ENCODE data around the gene SP4.

- no peak for TF ChIP-seq CTCF (IDR thresholded peaks at IDR 0.05)
- TF ChIP-seq POLR2A (IDR thresholded peaks at IDR 0.05) = no peak
Observed at GRCh38 chr7:21426286-21427181, 1.3 kb upstream of the SP4 start.

All from tibial nerve (tissue), 3 donors.